Suprapubic skin (tissue), 4 donors: ENCODE results near the gene HAPLN1. TPM values are rescaled to one million over a fixed set of nuclear protein-coding genes. Genes with fewer than 3 reads are reported as not detected.

Experiments used
- DNase-seq, 2 donors: peaks; one replicate each; pipeline ENCODE4 v3.0.0-alpha.2; 2019; ENCODE audit warnings: low spot score in 2 of 2
- H3K27ac ChIP-seq: fragments of 200-600 bp; sonication (generic); one replicate; pipeline ENCODE4 v1.5.1; 2019
- H3K27me3 ChIP-seq: fragments of 200-600 bp; sonication (generic); one replicate; pipeline ENCODE4 v1.5.1; 2019
- H3K36me3 ChIP-seq: fragments of 200-600 bp; sonication (generic); one replicate; pipeline ENCODE4 v1.5.1; 2019
- H3K4me1 ChIP-seq: fragments of 200-600 bp; sonication (generic); one replicate; pipeline ENCODE4 v1.5.1; 2019
- H3K4me3 ChIP-seq: fragments of 200-600 bp; sonication (generic); one replicate; pipeline ENCODE4 v1.5.1; 2019; ENCODE audit warnings: mild to moderate bottlenecking
- H3K9me3 ChIP-seq: fragments of 200-600 bp; sonication (generic); one replicate; pipeline ENCODE4 v1.5.1; 2019
- EP300 ChIP-seq: sonication (generic); formaldehyde crosslinking; IDR thresholded peaks from one replicate; pipeline ENCODE4 v1.6.1; 2017; ENCODE audit warnings: antibody characterized with exemption
- POLR2A ChIP-seq, 2 donors: fragments of 450-650 bp; IDR thresholded peaks; one replicate each; pipeline ENCODE4 v1.6.1; 2017; ENCODE audit warnings: antibody characterized with exemption in 2 of 2, mild to moderate bottlenecking in 2 of 2, moderate library complexity in 2 of 2
- POLR2AphosphoS5 ChIP-seq, 3 donors: sonication (generic); formaldehyde crosslinking; IDR thresholded peaks; one replicate each; pipeline ENCODE4 v1.6.1; 2017; ENCODE audit warnings: antibody characterized with exemption in 3 of 3
- WGBS: methylation state at CpG from one replicate; pipeline ENCODE4 v1.1.5; 2018; 5-methylcytosine and 5-hydroxymethylcytosine counted together
- total RNA-seq, 4 donors: library from RNA; depleted of rRNA; stranded (reverse); fragments of >200 nt; gene quantifications; one replicate each; pipeline ENCODE4 v1.1.0, GENCODE V29; 2016
- TF ChIP-seq, protein P1 (sequence below), 2 donors: fragments of 200-600 bp in 1 of 2; fragments of 450-650 bp in 1 of 2; sonication (generic) in 1 of 2; IDR thresholded peaks; one replicate each; pipeline ENCODE4 v1.5.1; 2016 to 2019; ENCODE audit warnings: antibody characterized with exemption in 2 of 2, mild to moderate bottlenecking in 1 of 2, moderate library complexity in 1 of 2

The HAPLN1 gene
- total RNA-seq, 4 donors from 2014 or later, result 0.42 TPM; not detected in 3

DNA sequence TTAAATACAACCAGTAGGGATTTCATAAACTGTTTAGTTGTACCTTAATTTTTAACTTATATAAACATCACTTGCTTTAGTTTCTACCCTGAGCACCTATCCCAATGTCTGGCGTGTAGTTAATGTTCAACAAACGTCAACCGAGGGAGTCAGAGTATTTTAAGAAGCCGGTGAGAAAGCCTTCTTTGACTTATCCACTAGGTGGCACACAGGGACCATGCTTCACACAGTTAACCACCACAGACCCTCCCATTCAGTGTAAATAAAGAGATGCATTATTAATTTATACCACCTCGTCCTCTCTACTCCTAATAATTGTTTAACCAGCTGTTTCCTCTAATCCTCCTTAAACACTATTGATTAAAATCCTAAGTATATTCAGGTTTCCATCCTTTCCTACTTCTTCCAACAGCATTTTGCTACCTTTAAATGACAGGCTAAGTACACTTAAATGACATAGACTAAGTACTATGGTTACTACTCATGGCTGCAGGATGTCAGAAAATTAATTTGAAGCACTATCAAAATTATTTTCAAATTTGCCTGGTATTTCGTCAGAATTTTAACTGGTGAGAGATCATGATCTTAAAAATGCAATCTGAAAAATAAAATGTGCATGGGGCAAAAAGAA is 2.3 kb downstream of the HAPLN1 start:
- no peak for DNase-seq

DNA sequence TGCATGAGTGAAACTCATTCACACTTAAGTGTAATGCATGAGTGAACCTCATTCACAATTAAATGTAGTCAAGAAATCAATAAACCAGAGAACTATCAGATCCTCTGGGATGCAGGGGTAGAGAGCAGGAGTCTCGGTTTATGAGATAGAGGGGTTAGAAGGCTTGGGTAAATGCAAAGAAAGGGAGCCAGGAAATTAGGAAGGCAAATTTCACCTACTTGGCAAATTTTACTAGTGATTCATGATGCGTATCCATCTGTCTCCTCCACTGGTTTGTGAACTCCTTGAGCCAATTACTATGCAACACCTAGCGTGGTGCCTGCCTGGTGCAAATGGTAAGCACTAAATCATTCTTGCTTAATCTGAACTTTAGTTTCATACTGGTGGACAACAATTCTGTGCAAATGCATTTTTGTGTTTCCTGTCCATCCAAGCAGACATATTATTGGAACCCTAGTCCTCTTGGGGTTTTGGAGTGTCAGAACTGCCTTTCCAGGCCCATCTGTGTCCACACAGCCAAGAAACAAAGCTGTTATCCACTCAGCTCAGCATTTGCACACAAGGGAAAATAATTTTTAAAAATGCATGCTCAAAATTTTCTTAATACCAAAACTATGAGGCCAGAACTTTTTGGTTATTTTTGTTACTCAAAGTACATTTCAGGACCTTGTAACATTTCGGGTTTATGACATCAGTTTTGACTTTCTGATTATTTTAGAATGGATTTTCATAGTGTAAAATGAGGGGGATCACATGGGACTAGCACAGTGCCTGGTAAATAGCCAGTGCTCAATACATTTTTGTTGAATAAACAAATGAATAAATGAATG is 5.2 kb downstream of the HAPLN1 start:
- no peak for DNase-seq
- H3K4me3 ChIP-seq, result no peak overlapping the region
- TF ChIP-seq, protein P1, sequence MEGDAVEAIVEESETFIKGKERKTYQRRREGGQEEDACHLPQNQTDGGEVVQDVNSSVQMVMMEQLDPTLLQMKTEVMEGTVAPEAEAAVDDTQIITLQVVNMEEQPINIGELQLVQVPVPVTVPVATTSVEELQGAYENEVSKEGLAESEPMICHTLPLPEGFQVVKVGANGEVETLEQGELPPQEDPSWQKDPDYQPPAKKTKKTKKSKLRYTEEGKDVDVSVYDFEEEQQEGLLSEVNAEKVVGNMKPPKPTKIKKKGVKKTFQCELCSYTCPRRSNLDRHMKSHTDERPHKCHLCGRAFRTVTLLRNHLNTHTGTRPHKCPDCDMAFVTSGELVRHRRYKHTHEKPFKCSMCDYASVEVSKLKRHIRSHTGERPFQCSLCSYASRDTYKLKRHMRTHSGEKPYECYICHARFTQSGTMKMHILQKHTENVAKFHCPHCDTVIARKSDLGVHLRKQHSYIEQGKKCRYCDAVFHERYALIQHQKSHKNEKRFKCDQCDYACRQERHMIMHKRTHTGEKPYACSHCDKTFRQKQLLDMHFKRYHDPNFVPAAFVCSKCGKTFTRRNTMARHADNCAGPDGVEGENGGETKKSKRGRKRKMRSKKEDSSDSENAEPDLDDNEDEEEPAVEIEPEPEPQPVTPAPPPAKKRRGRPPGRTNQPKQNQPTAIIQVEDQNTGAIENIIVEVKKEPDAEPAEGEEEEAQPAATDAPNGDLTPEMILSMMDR (IDR thresholded peaks at IDR 0.05), result no peak
- TF ChIP-seq POLR2AphosphoS5 (IDR thresholded peaks at IDR 0.05) (no peak), POLR2A (IDR thresholded peaks at IDR 0.05) (no peak), EP300 (no peak)
- no peaks in the 10 kb centered on the region for H3K9me3 ChIP-seq
- peaks cover 7% of the 10 kb centered on the region for H3K27me3 ChIP-seq
- no peak overlapping the region for H3K27ac ChIP-seq
- WGBS, result 59% methylated on average over 4 of the region's 4 CpGs
- no peaks in the 10 kb centered on the region for H3K4me1 ChIP-seq
- no peaks in the 10 kb centered on the region for H3K36me3 ChIP-seq

More for the DNA sequence above, 2.3 kb downstream of the HAPLN1 start:
- 7% methylated on average over 6 of the region's 6 CpGs for WGBS
- Histone ChIP-seq H3K36me3 (no peaks in the 10 kb centered on the region), H3K27me3 (peaks cover 28% of the 10 kb centered on the region), H3K27ac (no peak overlapping the region), H3K9me3 (no peaks in the 10 kb centered on the region), H3K4me1 (peaks cover 17% of the 10 kb centered on the region), H3K4me3 (no peak overlapping the region)
- TF ChIP-seq POLR2AphosphoS5 (IDR thresholded peaks at IDR 0.05), result no peak
- TF ChIP-seq, protein P1 (IDR thresholded peaks at IDR 0.05), result peak; percentile 49 to 71

GRCh38 chr5:83714810-83715209 is 5.8 kb downstream of the HAPLN1 start:
- Histone ChIP-seq H3K9me3 (no peaks in the 10 kb centered on the region), H3K4me1 (no peaks in the 10 kb centered on the region), H3K27ac (no peak overlapping the region), H3K4me3 (no peak overlapping the region), H3K36me3 (no peaks in the 10 kb centered on the region), H3K27me3 (peaks cover under 1% of the 10 kb centered on the region)
- 50% methylated on average over 1 of the region's 1 CpG for WGBS
- TF ChIP-seq EP300, result no peak
- no peak for TF ChIP-seq POLR2A (IDR thresholded peaks at IDR 0.05)
- no peak for TF ChIP-seq POLR2AphosphoS5 (IDR thresholded peaks at IDR 0.05)
- TF ChIP-seq, protein P1 (IDR thresholded peaks at IDR 0.05), result no peak
- DNase-seq, result no peak

GRCh38 chr5:83711982-83712601 is 8.6 kb downstream of the HAPLN1 start:
- Histone ChIP-seq H3K27ac (no peak overlapping the region), H3K4me1 (no peaks in the 10 kb centered on the region), H3K4me3 (no peak overlapping the region), H3K9me3 (no peaks in the 10 kb centered on the region), H3K27me3 (no peaks in the 10 kb centered on the region), H3K36me3 (no peaks in the 10 kb centered on the region)
- no peak for DNase-seq
- 51% methylated on average over 2 of the region's 2 CpGs for WGBS
- TF ChIP-seq POLR2AphosphoS5 (IDR thresholded peaks at IDR 0.05) (no peak), POLR2A (IDR thresholded peaks at IDR 0.05) (no peak), EP300 (no peak)
- TF ChIP-seq, protein P1 (IDR thresholded peaks at IDR 0.05), result peak in 1 of 2 donors; percentile 56

DNA sequence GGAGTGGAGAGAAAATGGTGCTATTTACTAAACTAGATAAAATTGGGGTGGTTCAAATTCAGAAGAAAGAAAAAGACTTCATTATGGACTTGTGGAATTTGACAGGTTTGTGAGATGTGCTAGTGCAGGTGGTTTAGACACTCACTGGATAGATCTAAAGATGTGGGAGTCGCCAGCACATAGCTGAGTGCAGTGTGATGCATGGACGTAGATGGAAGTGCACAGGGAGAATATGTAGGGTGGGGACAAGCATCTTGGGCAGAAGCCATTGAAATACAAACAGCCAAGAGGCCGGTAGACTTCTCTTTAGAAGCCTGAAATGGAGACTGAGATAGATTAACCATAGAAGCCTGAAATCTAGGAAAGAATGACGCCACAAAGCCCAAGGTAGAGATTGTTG is 10.7 kb downstream of the HAPLN1 start:
- Histone ChIP-seq H3K4me1 (no peaks in the 10 kb centered on the region), H3K27ac (no peak overlapping the region), H3K27me3 (no peaks in the 10 kb centered on the region), H3K9me3 (no peaks in the 10 kb centered on the region), H3K36me3 (no peaks in the 10 kb centered on the region), H3K4me3 (no peak overlapping the region)
- 59% methylated on average over 4 of the region's 4 CpGs for WGBS
- DNase-seq, result no peak
- TF ChIP-seq POLR2AphosphoS5 (IDR thresholded peaks at IDR 0.05) (no peak), POLR2A (IDR thresholded peaks at IDR 0.05) (no peak), EP300 (no peak)
- TF ChIP-seq, protein P1 (IDR thresholded peaks at IDR 0.05), result no peak
